DOHH2 (cell line): Measurements from ENCODE around the gene UGT2A1.

Experiments used
- H3F3A ChIP-seq: fragments of 200-600 bp; sonication (generic), shearing (Covaris generic); 2 replicates; pipeline ENCODE4 v1.6.0; 2016; ENCODE audit warnings: antibody characterized with exemption, mild to moderate bottlenecking; ENCODE audit not compliant: control insufficient read depth, insufficient read depth
- H3K27ac ChIP-seq: fragments of 200-600 bp; sonication (generic); 2 replicates; pipeline ENCODE4 v1.5.1; 2014; ENCODE audit warnings: low read depth, mild to moderate bottlenecking, low read length, moderate library complexity
- H3K27me3 ChIP-seq: fragments of 200-600 bp; sonication (generic); 2 replicates; pipeline ENCODE4 v1.6.1; 2014; ENCODE audit warnings: mild to moderate bottlenecking, low read length, mixed read lengths; ENCODE audit not compliant: control insufficient read depth
- H3K36me3 ChIP-seq: fragments of 200-600 bp; sonication (generic); 2 replicates; pipeline ENCODE4 v1.6.1; 2014; ENCODE audit warnings: mild to moderate bottlenecking, low read length, moderate library complexity, mixed read lengths; ENCODE audit not compliant: control insufficient read depth
- H3K4me1 ChIP-seq: fragments of 200-600 bp; sonication (generic); 2 replicates; pipeline ENCODE4 v1.6.1; 2014; ENCODE audit warnings: mild to moderate bottlenecking, low read length, mixed read lengths; ENCODE audit not compliant: control insufficient read depth
- H3K4me2 ChIP-seq: fragments of 200-600 bp; sonication (generic); 2 replicates; pipeline ENCODE4 v1.6.0; 2014; ENCODE audit warnings: mild to moderate bottlenecking, low read length, moderate library complexity
- H3K4me3 ChIP-seq: fragments of 200-600 bp; sonication (generic); 2 replicates; pipeline ENCODE4 v1.5.1; 2014; ENCODE audit warnings: mild to moderate bottlenecking, low read length, mixed read lengths
- H3K79me2 ChIP-seq: fragments of 200-600 bp; sonication (generic); 2 replicates; pipeline ENCODE4 v1.6.1; 2014; ENCODE audit warnings: mild to moderate bottlenecking, low read length, mixed read lengths; ENCODE audit not compliant: control insufficient read depth
- H3K9me2 ChIP-seq: fragments of 200-600 bp; sonication (generic); replicated peaks from 2 replicates; pipeline ENCODE4 v1.6.1; 2014; ENCODE audit warnings: mild to moderate bottlenecking, low read length, mixed read lengths; ENCODE audit not compliant: control insufficient read depth
- H3K9me3 ChIP-seq: fragments of 200-600 bp; sonication (generic); 2 replicates; pipeline ENCODE4 v1.6.1; 2014; ENCODE audit warnings: antibody characterized with exemption, low read length, mixed read lengths; ENCODE audit not compliant: control insufficient read depth, insufficient read depth
- H4K20me1 ChIP-seq: fragments of 200-600 bp; sonication (generic); 2 replicates; pipeline ENCODE4 v1.6.0; 2014; ENCODE audit warnings: low read depth, mild to moderate bottlenecking, antibody characterized with exemption, low read length, moderate library complexity; ENCODE audit not compliant: control insufficient read depth, insufficient read depth
- CTCF ChIP-seq: fragments of 200-600 bp; sonication (generic); IDR thresholded peaks from one replicate; pipeline ENCODE4 v1.5.1; 2014; ENCODE audit warnings: antibody characterized with exemption, mild to moderate bottlenecking, low read depth, low read length; ENCODE audit not compliant: poor library complexity, severe bottlenecking
- EZH2phosphoT487 ChIP-seq: fragments of 200-600 bp; sonication (generic); IDR thresholded peaks from 2 replicates; pipeline ENCODE4 v1.6.1; 2017; ENCODE audit warnings: borderline replicate concordance, mild to moderate bottlenecking, antibody characterized with exemption, low read length, moderate library complexity, mixed read lengths

Gene UGT2A1

GRCh38 chr4:69576251-69576877, 76.7 kb downstream of the UGT2A1 start:
- H3K36me3 ChIP-seq, result no peaks in the 10 kb centered on the region
- H3K27me3 ChIP-seq, result no peaks in the 10 kb centered on the region
- no peaks in the 10 kb centered on the region for H3K4me1 ChIP-seq
- H3K9me3 ChIP-seq, result no peaks in the 10 kb centered on the region
- no peaks in the 10 kb centered on the region for H4K20me1 ChIP-seq
- H3K27ac ChIP-seq, result no peak overlapping the region
- H3K79me2 ChIP-seq, result no peaks in the 10 kb centered on the region
- no peak overlapping the region for H3K4me2 ChIP-seq
- H3F3A ChIP-seq, result no peaks in the 10 kb centered on the region
- no peaks in the 10 kb centered on the region for H3K9me2 ChIP-seq
- TF ChIP-seq EZH2phosphoT487, result no peak
- TF ChIP-seq CTCF, result no peak
- no peak overlapping the region for H3K4me3 ChIP-seq

- H3K27ac ChIP-seq, result no peak overlapping the region
- H3K4me3 ChIP-seq, result no peak overlapping the region
- H3K9me2 ChIP-seq, result no peaks in the 10 kb centered on the region
- peaks cover 3% of the 10 kb centered on the region for H3K4me1 ChIP-seq
- TF ChIP-seq EZH2phosphoT487, result no peak
- no peak for TF ChIP-seq CTCF
- H3K9me3 ChIP-seq, result no peaks in the 10 kb centered on the region
- H3K36me3 ChIP-seq, result no peaks in the 10 kb centered on the region
- H4K20me1 ChIP-seq, result no peaks in the 10 kb centered on the region
- H3K27me3 ChIP-seq, result no peaks in the 10 kb centered on the region
- no peak overlapping the region for H3K4me2 ChIP-seq
- no peaks in the 10 kb centered on the region for H3F3A ChIP-seq
- H3K79me2 ChIP-seq, result no peaks in the 10 kb centered on the region
These were observed 84.3 kb downstream of the UGT2A1 start for GRCh38 chr4:69568787-69569186.

GRCh38 chr4:69563424-69563823, 89.6 kb downstream of the UGT2A1 start:
- Histone ChIP-seq H3K27ac (no peak overlapping the region), H3K27me3 (no peaks in the 10 kb centered on the region), H3K79me2 (no peaks in the 10 kb centered on the region), H3K4me1 (peaks cover 12% of the 10 kb centered on the region), H3K36me3 (no peaks in the 10 kb centered on the region), H3K9me3 (0 out of 2 replicates have a peak, but pooled peaks cover 3% of the 10 kb centered on the region), H3K4me2 (peak overlapping the region; percentile 34; the same call in 1 of the 2 replicates), H3K9me2 (no peaks in the 10 kb centered on the region), H4K20me1 (no peaks in the 10 kb centered on the region), H3F3A (no peaks in the 10 kb centered on the region), H3K4me3 (no peak overlapping the region)
- TF ChIP-seq EZH2phosphoT487 (no peak), CTCF (no peak)
